ENCODE measurements around the gene SYCE3.

The SYCE3 gene

DNA sequence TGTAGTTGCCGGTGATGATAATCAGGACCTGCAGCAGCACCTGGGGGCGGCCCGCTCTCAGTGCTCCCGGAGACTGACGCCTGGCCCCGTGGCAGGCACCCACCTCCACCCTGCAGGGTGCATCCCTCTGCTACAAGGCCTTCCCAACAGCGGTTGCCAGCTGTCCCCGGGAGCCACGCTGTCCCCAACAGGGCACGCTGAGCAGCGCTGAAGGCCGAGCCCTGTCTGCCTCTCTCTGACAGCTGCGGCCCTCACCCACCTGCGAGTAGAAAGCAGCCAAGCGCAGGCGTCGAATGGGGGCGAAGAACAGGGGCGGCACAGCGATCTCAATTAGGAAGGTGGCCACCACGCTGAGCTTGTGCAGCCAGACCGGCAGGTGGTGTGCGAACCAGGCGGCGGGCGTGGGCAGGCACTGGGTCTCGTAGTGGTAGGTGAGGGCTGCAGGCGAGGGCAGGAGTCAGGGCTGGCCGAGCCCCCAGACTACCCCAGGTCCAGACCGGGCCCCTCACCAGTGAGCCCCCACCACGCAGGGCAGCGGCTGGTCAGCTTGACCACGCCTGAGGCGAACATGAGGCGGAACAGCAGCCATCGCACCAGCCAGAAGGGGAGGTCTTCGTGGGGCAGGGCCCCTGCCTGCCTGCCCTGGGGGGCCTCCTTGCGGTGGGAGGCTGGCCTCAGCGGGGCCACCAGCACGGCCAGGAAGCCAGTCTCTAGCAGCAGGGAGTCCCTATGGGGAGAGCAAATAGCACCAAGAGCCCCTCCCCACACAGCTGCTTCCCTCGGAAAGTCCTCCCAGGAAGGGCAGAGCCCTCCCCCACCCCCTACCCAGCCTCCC lies 56.7 kb downstream of the SYCE3 start:
- Histone ChIP-seq H3K9me2 (replicated peaks; ENCODE audit: insufficient read depth, low read length) (no peaks in the 10 kb centered on the region), H2AFZ (ENCODE audit: low read depth, low read length, severe bottlenecking) (no peak overlapping the region), H3F3A (ENCODE audit: insufficient read depth) (peaks cover 9% of the 10 kb centered on the region), H3K4me2 (ENCODE audit: low read depth, low read length, poor library complexity, severe bottlenecking) (peak overlapping the region; percentile 85), H3K9me3 (ENCODE audit: insufficient read depth, low read length) (no peaks in the 10 kb centered on the region), H3K27ac (ENCODE audit: low read depth, low read length) (no peak overlapping the region), H3K4me3 (ENCODE audit: insufficient read depth, low read length, poor library complexity, severe bottlenecking) (peak overlapping the region; percentile 86), H3K36me3 (ENCODE audit: low read length) (no peaks in the 10 kb centered on the region), H3K9ac (ENCODE audit: low read length) (peak overlapping the region; percentile 93), H4K20me1 (ENCODE audit: low read depth, low read length) (no peaks in the 10 kb centered on the region), H3K27me3 (ENCODE audit: low read length) (no peaks in the 10 kb centered on the region), H3K79me2 (ENCODE audit: insufficient read depth, low read length) (peaks cover 33% of the 10 kb centered on the region)
- TF ChIP-seq, protein P1, sequence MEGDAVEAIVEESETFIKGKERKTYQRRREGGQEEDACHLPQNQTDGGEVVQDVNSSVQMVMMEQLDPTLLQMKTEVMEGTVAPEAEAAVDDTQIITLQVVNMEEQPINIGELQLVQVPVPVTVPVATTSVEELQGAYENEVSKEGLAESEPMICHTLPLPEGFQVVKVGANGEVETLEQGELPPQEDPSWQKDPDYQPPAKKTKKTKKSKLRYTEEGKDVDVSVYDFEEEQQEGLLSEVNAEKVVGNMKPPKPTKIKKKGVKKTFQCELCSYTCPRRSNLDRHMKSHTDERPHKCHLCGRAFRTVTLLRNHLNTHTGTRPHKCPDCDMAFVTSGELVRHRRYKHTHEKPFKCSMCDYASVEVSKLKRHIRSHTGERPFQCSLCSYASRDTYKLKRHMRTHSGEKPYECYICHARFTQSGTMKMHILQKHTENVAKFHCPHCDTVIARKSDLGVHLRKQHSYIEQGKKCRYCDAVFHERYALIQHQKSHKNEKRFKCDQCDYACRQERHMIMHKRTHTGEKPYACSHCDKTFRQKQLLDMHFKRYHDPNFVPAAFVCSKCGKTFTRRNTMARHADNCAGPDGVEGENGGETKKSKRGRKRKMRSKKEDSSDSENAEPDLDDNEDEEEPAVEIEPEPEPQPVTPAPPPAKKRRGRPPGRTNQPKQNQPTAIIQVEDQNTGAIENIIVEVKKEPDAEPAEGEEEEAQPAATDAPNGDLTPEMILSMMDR (IDR thresholded peaks at IDR 0.05; ENCODE audit: insufficient read depth, low read length, poor library complexity, severe bottlenecking): no peak
- no peak for TF ChIP-seq EZH2phosphoT487 (conservative IDR thresholded peaks at IDR 0.05; ENCODE audit: low read length)

DNA sequence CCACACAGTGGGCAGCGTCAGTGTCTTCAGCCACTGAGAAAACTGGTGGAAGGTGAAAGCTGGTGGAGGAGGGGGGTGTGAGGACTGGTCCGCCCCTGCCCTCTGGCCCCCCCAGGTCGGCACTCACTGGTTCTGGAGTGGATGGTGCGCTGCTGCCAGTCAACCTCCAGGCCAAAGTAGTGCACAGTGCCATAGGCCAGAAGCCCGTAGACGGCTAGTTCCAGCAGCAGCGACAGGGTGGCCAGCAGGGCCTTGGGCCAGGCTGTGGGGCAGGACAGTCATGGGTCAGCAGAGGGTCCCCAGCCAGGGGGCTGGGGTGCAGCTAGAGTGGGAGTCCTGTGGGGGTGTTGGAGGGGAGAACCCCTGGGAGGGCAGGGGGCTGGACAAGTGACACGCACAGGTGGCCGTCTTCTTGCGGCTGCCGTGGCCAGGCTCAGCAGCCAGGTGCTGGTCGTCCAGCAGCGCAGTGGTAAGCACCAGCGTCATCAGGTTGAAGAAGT lies 57.4 kb downstream of the SYCE3 start:
- Histone ChIP-seq H3F3A (ENCODE audit: insufficient read depth) (peaks cover 9% of the 10 kb centered on the region), H3K9ac (ENCODE audit: low read length) (no peak overlapping the region), H3K9me3 (ENCODE audit: insufficient read depth, low read length) (no peaks in the 10 kb centered on the region), H3K27ac (ENCODE audit: low read depth, low read length) (no peak overlapping the region), H3K79me2 (ENCODE audit: insufficient read depth, low read length) (peaks cover 26% of the 10 kb centered on the region), H2AFZ (ENCODE audit: low read depth, low read length, severe bottlenecking) (no peak overlapping the region), H3K4me3 (ENCODE audit: insufficient read depth, low read length, poor library complexity, severe bottlenecking) (no peak overlapping the region), H3K9me2 (replicated peaks; ENCODE audit: insufficient read depth, low read length) (no peaks in the 10 kb centered on the region), H3K27me3 (ENCODE audit: low read length) (no peaks in the 10 kb centered on the region), H3K4me2 (ENCODE audit: low read depth, low read length, poor library complexity, severe bottlenecking) (no peak overlapping the region), H3K36me3 (ENCODE audit: low read length) (no peaks in the 10 kb centered on the region), H4K20me1 (ENCODE audit: low read depth, low read length) (no peaks in the 10 kb centered on the region)
- TF ChIP-seq EZH2phosphoT487 (conservative IDR thresholded peaks at IDR 0.05; ENCODE audit: low read length): no peak
- TF ChIP-seq, protein P1 (IDR thresholded peaks at IDR 0.05; ENCODE audit: insufficient read depth, low read length, poor library complexity, severe bottlenecking): no peak

DNA sequence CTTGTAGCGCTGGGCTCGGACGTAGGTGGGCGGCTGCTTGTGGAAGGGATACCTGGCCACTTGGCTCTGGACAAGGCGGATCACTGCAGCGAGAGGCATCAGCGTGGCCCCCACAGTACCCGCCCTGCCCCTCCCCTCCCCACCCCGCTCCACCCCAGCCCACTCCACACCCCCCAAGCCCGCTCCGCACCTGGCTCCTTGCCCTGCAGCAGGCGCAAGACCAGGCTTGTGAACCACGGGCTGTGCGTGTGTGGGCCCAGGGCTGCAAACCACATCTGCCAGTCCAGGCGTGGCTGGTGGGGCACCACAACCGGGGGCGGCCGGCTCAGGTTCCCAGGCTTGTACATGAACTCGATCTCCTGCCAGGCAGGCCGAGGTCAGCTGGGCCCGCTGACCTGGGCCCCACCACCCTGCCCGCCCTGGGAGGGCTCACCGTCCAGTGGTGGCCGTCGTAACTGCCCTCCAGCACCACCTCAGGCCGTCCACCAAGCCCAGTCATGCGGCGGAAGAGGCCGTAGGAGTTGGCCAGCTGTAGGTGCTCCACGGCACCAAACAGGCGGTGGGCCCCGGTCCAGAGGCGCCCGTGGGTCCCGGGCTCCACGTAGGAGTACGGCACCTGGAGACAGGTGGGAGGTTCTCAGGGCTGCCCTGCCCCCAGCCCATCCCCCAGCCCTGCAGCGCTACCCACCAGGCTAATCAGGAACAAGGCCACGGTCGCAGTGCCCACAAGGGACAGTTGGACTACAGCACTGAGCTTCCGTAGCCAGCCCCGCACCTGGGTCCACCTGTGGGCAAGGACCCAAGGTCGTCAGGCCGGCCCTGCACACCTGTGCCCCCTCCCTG lies 58.1 kb downstream of the SYCE3 start:
- no peaks in the 10 kb centered on the region for H3K36me3 ChIP-seq (ENCODE audit: low read length)
- no peak overlapping the region for H3K4me3 ChIP-seq (ENCODE audit: insufficient read depth, low read length, poor library complexity, severe bottlenecking)
- H3K4me2 ChIP-seq (ENCODE audit: low read depth, low read length, poor library complexity, severe bottlenecking): no peak overlapping the region
- no peaks in the 10 kb centered on the region for H3K9me3 ChIP-seq (ENCODE audit: insufficient read depth, low read length)
- H3K27me3 ChIP-seq (ENCODE audit: low read length): no peaks in the 10 kb centered on the region
- peaks cover 19% of the 10 kb centered on the region for H3K79me2 ChIP-seq (ENCODE audit: insufficient read depth, low read length)
- H3F3A ChIP-seq (ENCODE audit: insufficient read depth): peaks cover 9% of the 10 kb centered on the region
- TF ChIP-seq, protein P1 (IDR thresholded peaks at IDR 0.05; ENCODE audit: insufficient read depth, low read length, poor library complexity, severe bottlenecking): no peak
- no peak for TF ChIP-seq EZH2phosphoT487 (conservative IDR thresholded peaks at IDR 0.05; ENCODE audit: low read length)
- H3K9ac ChIP-seq (ENCODE audit: low read length): no peak overlapping the region
- H3K9me2 ChIP-seq (replicated peaks; ENCODE audit: insufficient read depth, low read length): no peaks in the 10 kb centered on the region
- no peaks in the 10 kb centered on the region for H4K20me1 ChIP-seq (ENCODE audit: low read depth, low read length)
- no peak overlapping the region for H3K27ac ChIP-seq (ENCODE audit: low read depth, low read length)
- no peak overlapping the region for H2AFZ ChIP-seq (ENCODE audit: low read depth, low read length, severe bottlenecking)
